HL-60 (cell line): ENCODE results near the gene ZBTB34.

Experiments
- DNase-seq, 2 experiments: peaks; one replicate each; pipeline ENCODE4 v3.0.0-alpha.2; 2010 to 2020; ENCODE audit warnings: low read depth in 1 of 2, low spot score in 1 of 2
- H3K27ac ChIP-seq: fragments of 250-450 bp; sonication (Bioruptor Pico); replicated peaks from 2 replicates; pipeline ENCODE4 v1.5.1; 2020; ENCODE audit warnings: mild to moderate bottlenecking, moderate library complexity
- H3K27me3 ChIP-seq: fragments of 250-450 bp; sonication (Bioruptor Pico); 2 replicates; pipeline ENCODE4 v1.5.1; 2021; ENCODE audit warnings: mild to moderate bottlenecking, moderate library complexity; ENCODE audit not compliant: insufficient read depth, poor library complexity, severe bottlenecking
- H3K4me3 ChIP-seq: replicated peaks from 2 replicates; pipeline ENCODE4 v1.5.1; 2011; ENCODE audit warnings: mild to moderate bottlenecking, control low read depth, low read length; ENCODE audit not compliant: insufficient read depth
- GABPA ChIP-seq: IDR thresholded peaks from 2 replicates; pipeline ENCODE4 v1.6.1; 2012; ENCODE audit warnings: low read depth
- POLR2AphosphoS5 ChIP-seq: IDR thresholded peaks from 2 replicates; pipeline ENCODE4 v1.6.1; 2012; ENCODE audit warnings: low read depth
- SPI1 ChIP-seq: IDR thresholded peaks from 2 replicates; pipeline ENCODE4 v1.6.1; 2012; ENCODE audit warnings: low read depth, mild to moderate bottlenecking, borderline replicate concordance
- TF ChIP-seq, protein P1 (sequence below): IDR thresholded peaks from one replicate; pipeline ENCODE4 v1.5.1; 2011; ENCODE audit warnings: low read length, control low read depth, inconsistent platforms; ENCODE audit not compliant: insufficient read depth
- TF ChIP-seq, protein P2 (sequence below): IDR thresholded peaks from 2 replicates; pipeline ENCODE4 v1.6.1; 2012; ENCODE audit warnings: low read depth; ENCODE audit not compliant: insufficient replicate concordance

The ZBTB34 gene

DNA sequence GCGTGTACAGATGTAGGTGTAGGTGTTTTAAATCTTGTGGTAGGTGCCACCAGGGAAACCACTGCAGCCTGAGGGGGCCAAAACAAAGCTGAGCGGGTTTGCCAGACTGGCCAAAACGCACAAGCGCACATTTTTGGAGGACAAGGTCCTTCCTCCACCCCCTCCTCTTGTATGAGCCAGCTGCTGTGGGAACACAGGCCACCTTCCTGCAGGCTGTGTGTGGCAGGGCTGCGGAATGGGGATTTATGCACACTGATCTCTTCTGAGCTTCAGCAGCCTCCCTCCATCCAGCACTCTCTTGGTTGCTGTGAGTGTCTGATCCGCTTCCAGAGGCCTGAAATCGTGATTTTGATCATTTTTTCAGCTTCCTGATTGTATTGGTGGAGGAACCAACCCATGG, 33.2 kb upstream of the ZBTB34 start:
- Histone ChIP-seq H3K27ac (no peak overlapping the region), H3K4me3 (no peak overlapping the region), H3K27me3 (no peaks in the 10 kb centered on the region)
- no peak for DNase-seq
- TF ChIP-seq SPI1, result no peak
- TF ChIP-seq, protein P1, sequence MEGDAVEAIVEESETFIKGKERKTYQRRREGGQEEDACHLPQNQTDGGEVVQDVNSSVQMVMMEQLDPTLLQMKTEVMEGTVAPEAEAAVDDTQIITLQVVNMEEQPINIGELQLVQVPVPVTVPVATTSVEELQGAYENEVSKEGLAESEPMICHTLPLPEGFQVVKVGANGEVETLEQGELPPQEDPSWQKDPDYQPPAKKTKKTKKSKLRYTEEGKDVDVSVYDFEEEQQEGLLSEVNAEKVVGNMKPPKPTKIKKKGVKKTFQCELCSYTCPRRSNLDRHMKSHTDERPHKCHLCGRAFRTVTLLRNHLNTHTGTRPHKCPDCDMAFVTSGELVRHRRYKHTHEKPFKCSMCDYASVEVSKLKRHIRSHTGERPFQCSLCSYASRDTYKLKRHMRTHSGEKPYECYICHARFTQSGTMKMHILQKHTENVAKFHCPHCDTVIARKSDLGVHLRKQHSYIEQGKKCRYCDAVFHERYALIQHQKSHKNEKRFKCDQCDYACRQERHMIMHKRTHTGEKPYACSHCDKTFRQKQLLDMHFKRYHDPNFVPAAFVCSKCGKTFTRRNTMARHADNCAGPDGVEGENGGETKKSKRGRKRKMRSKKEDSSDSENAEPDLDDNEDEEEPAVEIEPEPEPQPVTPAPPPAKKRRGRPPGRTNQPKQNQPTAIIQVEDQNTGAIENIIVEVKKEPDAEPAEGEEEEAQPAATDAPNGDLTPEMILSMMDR, result no peak
- TF ChIP-seq, protein P2, sequence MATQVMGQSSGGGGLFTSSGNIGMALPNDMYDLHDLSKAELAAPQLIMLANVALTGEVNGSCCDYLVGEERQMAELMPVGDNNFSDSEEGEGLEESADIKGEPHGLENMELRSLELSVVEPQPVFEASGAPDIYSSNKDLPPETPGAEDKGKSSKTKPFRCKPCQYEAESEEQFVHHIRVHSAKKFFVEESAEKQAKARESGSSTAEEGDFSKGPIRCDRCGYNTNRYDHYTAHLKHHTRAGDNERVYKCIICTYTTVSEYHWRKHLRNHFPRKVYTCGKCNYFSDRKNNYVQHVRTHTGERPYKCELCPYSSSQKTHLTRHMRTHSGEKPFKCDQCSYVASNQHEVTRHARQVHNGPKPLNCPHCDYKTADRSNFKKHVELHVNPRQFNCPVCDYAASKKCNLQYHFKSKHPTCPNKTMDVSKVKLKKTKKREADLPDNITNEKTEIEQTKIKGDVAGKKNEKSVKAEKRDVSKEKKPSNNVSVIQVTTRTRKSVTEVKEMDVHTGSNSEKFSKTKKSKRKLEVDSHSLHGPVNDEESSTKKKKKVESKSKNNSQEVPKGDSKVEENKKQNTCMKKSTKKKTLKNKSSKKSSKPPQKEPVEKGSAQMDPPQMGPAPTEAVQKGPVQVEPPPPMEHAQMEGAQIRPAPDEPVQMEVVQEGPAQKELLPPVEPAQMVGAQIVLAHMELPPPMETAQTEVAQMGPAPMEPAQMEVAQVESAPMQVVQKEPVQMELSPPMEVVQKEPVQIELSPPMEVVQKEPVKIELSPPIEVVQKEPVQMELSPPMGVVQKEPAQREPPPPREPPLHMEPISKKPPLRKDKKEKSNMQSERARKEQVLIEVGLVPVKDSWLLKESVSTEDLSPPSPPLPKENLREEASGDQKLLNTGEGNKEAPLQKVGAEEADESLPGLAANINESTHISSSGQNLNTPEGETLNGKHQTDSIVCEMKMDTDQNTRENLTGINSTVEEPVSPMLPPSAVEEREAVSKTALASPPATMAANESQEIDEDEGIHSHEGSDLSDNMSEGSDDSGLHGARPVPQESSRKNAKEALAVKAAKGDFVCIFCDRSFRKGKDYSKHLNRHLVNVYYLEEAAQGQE, result no peak
- TF ChIP-seq GABPA, result no peak

DNA sequence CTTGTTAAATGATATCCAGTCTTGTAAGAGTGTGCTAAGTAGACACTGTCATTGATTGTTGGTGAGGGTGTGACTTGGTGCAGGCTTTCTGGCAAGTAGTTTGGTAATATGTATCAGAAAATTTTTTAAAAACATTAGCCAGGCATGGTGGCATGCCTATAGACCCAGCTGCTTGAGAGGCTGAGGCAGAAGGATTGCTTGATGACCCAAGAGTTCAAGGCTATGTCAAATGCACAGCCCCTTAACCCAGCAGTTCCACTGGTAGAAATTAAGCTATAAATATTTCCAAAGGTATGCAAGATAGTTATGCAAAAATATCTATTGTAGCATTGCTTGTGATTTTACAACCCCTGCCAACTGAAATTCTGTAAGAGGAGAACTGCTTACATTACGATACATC, 31.4 kb upstream of the ZBTB34 start:
- Histone ChIP-seq H3K4me3 (no peak overlapping the region), H3K27ac (no peak overlapping the region), H3K27me3 (no peaks in the 10 kb centered on the region)
- no peak for DNase-seq
- TF ChIP-seq SPI1, result no peak
- TF ChIP-seq, protein P2, result no peak
- TF ChIP-seq POLR2AphosphoS5, result no peak

DNA sequence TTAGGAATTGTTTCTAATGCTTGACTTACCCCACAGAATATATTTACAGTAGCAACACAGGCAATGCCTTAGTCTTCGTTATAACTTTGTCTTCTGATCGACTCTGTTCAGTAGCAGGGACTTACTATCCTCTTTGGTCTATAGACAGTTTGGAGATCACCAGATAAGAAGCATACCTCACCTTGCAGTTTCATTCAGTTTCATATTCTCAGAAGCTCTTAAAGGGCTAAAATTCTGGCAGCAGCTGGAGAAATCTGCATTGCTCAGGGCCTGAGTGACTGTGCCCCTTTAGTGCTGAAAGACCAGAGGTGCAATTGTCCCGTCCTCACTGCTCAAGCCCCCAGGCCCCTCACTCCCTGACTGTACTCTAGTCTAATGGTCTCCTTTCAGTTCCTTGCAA, 29.6 kb upstream of the ZBTB34 start:
- H3K4me3 ChIP-seq, result no peak overlapping the region
- H3K27ac ChIP-seq, result no peak overlapping the region
- TF ChIP-seq SPI1 (no peak), POLR2AphosphoS5 (no peak)
- DNase-seq, result no peak
- no peaks in the 10 kb centered on the region for H3K27me3 ChIP-seq

DNA sequence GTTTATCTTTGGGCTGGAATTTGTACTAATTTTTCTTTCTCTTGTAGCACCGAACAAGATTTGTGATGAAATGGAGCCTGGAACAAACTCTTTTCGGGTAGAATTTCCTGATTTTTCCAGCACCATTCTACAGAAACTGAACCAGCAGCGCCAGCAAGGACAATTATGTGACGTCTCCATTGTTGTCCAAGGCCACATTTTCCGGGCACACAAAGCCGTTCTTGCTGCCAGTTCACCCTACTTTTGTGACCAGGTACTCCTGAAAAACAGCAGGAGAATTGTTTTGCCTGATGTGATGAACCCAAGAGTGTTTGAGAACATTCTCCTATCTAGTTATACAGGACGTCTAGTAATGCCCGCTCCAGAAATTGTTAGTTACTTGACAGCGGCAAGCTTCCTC, 28.0 kb upstream of the ZBTB34 start:
- Histone ChIP-seq H3K27ac (no peak overlapping the region), H3K27me3 (no peaks in the 10 kb centered on the region), H3K4me3 (no peak overlapping the region)
- TF ChIP-seq POLR2AphosphoS5, result no peak
- TF ChIP-seq GABPA, result no peak
- TF ChIP-seq SPI1, result no peak
- TF ChIP-seq, protein P1, result no peak
- TF ChIP-seq, protein P2, result no peak
- DNase-seq, result no peak
